Measurements from ENCODE around the gene PIP5K1B.

PIP5K1B gene

DNA sequence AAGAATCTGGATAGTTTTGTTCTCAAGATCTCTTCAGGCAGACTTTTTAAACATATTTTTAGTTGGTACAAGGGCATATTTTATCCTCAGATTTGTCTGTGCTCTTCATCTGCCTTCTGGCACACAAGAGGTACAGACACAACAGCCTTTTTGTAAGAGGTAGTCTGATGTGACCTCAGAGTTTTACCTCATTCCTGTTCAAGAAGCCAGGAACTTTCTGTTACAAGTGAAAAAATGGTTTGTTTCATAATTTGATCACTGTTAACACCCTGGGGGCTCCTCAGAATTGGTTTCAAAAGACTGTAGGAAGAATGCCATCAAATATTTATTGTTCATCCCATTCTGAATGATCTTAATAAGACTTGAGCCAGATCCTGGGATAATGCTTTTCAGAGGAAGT, 172.2 kb downstream of the PIP5K1B start:
- no peak for ATAC-seq

DNA sequence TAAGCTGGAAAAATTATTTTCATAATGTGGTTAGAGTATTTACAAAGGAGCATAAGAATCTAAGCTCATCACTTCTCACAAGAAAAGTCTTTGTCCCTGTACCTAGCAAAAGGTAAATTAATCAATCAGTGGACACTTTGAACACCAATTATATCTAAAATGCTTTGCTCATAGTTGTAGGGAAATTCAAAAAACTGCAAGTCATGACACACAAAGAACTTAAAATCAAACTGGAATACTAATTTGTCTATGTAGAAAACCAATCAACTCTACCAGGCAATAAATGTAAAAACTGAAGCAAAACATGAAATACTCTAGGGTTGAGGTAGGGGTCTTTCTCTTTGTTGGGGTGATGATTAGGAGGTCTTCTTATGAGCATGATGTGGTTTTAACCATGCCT, 173.4 kb downstream of the PIP5K1B start:
- TF ChIP-seq ARNTL (CRISPR knock-in tag; IDR thresholded peaks at IDR 0.05; ENCODE audit: borderline replicate concordance, low read depth) (no peak), SNAI2 (CRISPR knock-in tag; IDR thresholded peaks at IDR 0.05) (no peak), TCF4 (CRISPR knock-in tag; IDR thresholded peaks at IDR 0.05; ENCODE audit: borderline replicate concordance) (no peak), ZNF70 (CRISPR knock-in tag; IDR thresholded peaks at IDR 0.05) (no peak), OSR1 (CRISPR knock-in tag; IDR thresholded peaks at IDR 0.05) (no peak), RARB (CRISPR knock-in tag; IDR thresholded peaks at IDR 0.05) (no peak), ZFP30 (CRISPR knock-in tag; IDR thresholded peaks at IDR 0.05) (no peak), ZNF8 (CRISPR knock-in tag; IDR thresholded peaks at IDR 0.05) (no peak), ZFP3 (CRISPR knock-in tag; IDR thresholded peaks at IDR 0.05) (no peak), ZNF565 (CRISPR knock-in tag; conservative IDR thresholded peaks at IDR 0.05; ENCODE audit: low read depth) (no peak), CSDC2 (CRISPR knock-in tag; IDR thresholded peaks at IDR 0.05) (no peak), ESRRG (CRISPR knock-in tag; IDR thresholded peaks at IDR 0.05) (no peak), BACH2 (CRISPR knock-in tag; IDR thresholded peaks at IDR 0.05; ENCODE audit: borderline replicate concordance) (no peak), ISL1 (CRISPR knock-in tag; IDR thresholded peaks at IDR 0.05) (no peak)
- TF ChIP-seq, protein P1, sequence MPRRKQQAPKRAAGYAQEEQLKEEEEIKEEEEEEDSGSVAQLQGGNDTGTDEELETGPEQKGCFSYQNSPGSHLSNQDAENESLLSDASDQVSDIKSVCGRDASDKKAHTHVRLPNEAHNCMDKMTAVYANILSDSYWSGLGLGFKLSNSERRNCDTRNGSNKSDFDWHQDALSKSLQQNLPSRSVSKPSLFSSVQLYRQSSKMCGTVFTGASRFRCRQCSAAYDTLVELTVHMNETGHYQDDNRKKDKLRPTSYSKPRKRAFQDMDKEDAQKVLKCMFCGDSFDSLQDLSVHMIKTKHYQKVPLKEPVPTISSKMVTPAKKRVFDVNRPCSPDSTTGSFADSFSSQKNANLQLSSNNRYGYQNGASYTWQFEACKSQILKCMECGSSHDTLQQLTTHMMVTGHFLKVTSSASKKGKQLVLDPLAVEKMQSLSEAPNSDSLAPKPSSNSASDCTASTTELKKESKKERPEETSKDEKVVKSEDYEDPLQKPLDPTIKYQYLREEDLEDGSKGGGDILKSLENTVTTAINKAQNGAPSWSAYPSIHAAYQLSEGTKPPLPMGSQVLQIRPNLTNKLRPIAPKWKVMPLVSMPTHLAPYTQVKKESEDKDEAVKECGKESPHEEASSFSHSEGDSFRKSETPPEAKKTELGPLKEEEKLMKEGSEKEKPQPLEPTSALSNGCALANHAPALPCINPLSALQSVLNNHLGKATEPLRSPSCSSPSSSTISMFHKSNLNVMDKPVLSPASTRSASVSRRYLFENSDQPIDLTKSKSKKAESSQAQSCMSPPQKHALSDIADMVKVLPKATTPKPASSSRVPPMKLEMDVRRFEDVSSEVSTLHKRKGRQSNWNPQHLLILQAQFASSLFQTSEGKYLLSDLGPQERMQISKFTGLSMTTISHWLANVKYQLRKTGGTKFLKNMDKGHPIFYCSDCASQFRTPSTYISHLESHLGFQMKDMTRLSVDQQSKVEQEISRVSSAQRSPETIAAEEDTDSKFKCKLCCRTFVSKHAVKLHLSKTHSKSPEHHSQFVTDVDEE (CRISPR knock-in tag; IDR thresholded peaks at IDR 0.05) = no peak
- ATAC-seq = no peak

More for the DNA sequence above, 172.2 kb downstream of the PIP5K1B start:
- TF ChIP-seq CSDC2 (CRISPR knock-in tag; IDR thresholded peaks at IDR 0.05) (no peak), ZNF70 (CRISPR knock-in tag; IDR thresholded peaks at IDR 0.05) (no peak), ISL1 (CRISPR knock-in tag; IDR thresholded peaks at IDR 0.05) (no peak), ZNF565 (CRISPR knock-in tag; conservative IDR thresholded peaks at IDR 0.05; ENCODE audit: low read depth) (no peak), PPARA (CRISPR knock-in tag; IDR thresholded peaks at IDR 0.05; ENCODE audit: borderline replicate concordance) (no peak), ESRRG (CRISPR knock-in tag; IDR thresholded peaks at IDR 0.05) (no peak), OSR1 (CRISPR knock-in tag; IDR thresholded peaks at IDR 0.05) (no peak), ZC3H10 (CRISPR knock-in tag; IDR thresholded peaks at IDR 0.05) (no peak), RARB (CRISPR knock-in tag; IDR thresholded peaks at IDR 0.05) (no peak), ARNTL (CRISPR knock-in tag; IDR thresholded peaks at IDR 0.05; ENCODE audit: borderline replicate concordance, low read depth) (no peak), ZFP30 (CRISPR knock-in tag; IDR thresholded peaks at IDR 0.05) (no peak), ZFP3 (CRISPR knock-in tag; IDR thresholded peaks at IDR 0.05) (no peak), SNAI2 (CRISPR knock-in tag; IDR thresholded peaks at IDR 0.05) (no peak), GLIS3 (CRISPR knock-in tag; IDR thresholded peaks at IDR 0.05) (no peak), ZNF8 (CRISPR knock-in tag; IDR thresholded peaks at IDR 0.05) (no peak), TOX (CRISPR knock-in tag; IDR thresholded peaks at IDR 0.05; ENCODE audit: borderline replicate concordance) (no peak)
- TF ChIP-seq, protein P2, sequence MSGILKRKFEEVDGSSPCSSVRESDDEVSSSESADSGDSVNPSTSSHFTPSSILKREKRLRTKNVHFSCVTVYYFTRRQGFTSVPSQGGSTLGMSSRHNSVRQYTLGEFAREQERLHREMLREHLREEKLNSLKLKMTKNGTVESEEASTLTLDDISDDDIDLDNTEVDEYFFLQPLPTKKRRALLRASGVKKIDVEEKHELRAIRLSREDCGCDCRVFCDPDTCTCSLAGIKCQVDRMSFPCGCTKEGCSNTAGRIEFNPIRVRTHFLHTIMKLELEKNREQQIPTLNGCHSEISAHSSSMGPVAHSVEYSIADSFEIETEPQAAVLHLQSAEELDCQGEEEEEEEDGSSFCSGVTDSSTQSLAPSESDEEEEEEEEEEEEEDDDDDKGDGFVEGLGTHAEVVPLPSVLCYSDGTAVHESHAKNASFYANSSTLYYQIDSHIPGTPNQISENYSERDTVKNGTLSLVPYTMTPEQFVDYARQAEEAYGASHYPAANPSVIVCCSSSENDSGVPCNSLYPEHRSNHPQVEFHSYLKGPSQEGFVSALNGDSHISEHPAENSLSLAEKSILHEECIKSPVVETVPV (CRISPR knock-in tag; IDR thresholded peaks at IDR 0.05) = no peak
- TF ChIP-seq, protein P3, sequence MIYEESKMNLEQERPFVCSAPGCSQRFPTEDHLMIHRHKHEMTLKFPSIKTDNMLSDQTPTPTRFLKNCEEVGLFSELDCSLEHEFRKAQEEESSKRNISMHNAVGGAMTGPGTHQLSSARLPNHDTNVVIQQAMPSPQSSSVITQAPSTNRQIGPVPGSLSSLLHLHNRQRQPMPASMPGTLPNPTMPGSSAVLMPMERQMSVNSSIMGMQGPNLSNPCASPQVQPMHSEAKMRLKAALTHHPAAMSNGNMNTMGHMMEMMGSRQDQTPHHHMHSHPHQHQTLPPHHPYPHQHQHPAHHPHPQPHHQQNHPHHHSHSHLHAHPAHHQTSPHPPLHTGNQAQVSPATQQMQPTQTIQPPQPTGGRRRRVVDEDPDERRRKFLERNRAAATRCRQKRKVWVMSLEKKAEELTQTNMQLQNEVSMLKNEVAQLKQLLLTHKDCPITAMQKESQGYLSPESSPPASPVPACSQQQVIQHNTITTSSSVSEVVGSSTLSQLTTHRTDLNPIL (CRISPR knock-in tag; IDR thresholded peaks at IDR 0.05; ENCODE audit: low read depth) = no peak

DNA sequence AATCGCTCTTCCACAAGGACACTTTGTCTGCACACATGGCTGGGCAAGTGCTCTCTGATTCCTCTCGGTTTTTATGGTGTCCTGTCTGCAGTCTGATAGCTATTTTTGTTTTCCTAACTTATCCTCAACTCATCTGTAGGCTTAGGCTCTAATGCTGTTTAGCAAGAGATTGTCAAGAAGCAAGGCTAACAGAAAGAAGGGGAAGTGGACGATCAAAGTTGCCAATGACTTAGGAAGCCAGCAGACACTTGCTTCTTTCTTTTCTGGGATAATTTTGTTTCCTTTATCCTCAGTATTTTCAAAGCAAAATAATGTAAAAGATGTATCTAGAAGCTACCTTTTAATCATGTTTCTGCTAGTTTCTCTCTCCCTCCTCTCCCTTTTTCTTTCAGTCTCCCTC, 178.2 kb downstream of the PIP5K1B start:
- TF ChIP-seq ESRRG (CRISPR knock-in tag; IDR thresholded peaks at IDR 0.05) (no peak), TOX (CRISPR knock-in tag; IDR thresholded peaks at IDR 0.05; ENCODE audit: borderline replicate concordance) (no peak), SNAI2 (CRISPR knock-in tag; IDR thresholded peaks at IDR 0.05) (no peak), ZFP3 (CRISPR knock-in tag; IDR thresholded peaks at IDR 0.05) (no peak), ZFP30 (CRISPR knock-in tag; IDR thresholded peaks at IDR 0.05) (no peak), BACH2 (CRISPR knock-in tag; IDR thresholded peaks at IDR 0.05; ENCODE audit: borderline replicate concordance) (no peak), RARB (CRISPR knock-in tag; IDR thresholded peaks at IDR 0.05) (no peak), ZNF70 (CRISPR knock-in tag; IDR thresholded peaks at IDR 0.05) (no peak), ZNF8 (CRISPR knock-in tag; IDR thresholded peaks at IDR 0.05) (no peak), ZC3H10 (CRISPR knock-in tag; IDR thresholded peaks at IDR 0.05) (no peak), ISL1 (CRISPR knock-in tag; IDR thresholded peaks at IDR 0.05) (no peak), ZNF565 (CRISPR knock-in tag; conservative IDR thresholded peaks at IDR 0.05; ENCODE audit: low read depth) (no peak), TCF4 (CRISPR knock-in tag; IDR thresholded peaks at IDR 0.05; ENCODE audit: borderline replicate concordance) (no peak), OSR1 (CRISPR knock-in tag; IDR thresholded peaks at IDR 0.05) (no peak), ARNTL (CRISPR knock-in tag; IDR thresholded peaks at IDR 0.05; ENCODE audit: borderline replicate concordance, low read depth) (no peak)
- TF ChIP-seq, protein P3 (CRISPR knock-in tag; IDR thresholded peaks at IDR 0.05; ENCODE audit: low read depth) = no peak
- TF ChIP-seq, protein P2 (CRISPR knock-in tag; IDR thresholded peaks at IDR 0.05) = no peak
- TF ChIP-seq, protein P4, sequence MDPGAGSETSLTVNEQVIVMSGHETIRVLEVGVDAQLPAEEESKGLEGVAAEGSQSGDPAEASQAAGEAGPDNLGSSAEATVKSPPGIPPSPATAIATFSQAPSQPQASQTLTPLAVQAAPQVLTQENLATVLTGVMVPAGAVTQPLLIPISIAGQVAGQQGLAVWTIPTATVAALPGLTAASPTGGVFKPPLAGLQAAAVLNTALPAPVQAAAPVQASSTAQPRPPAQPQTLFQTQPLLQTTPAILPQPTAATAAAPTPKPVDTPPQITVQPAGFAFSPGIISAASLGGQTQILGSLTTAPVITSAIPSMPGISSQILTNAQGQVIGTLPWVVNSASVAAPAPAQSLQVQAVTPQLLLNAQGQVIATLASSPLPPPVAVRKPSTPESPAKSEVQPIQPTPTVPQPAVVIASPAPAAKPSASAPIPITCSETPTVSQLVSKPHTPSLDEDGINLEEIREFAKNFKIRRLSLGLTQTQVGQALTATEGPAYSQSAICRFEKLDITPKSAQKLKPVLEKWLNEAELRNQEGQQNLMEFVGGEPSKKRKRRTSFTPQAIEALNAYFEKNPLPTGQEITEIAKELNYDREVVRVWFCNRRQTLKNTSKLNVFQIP (CRISPR knock-in tag; IDR thresholded peaks at IDR 0.05; ENCODE audit: borderline replicate concordance, low read depth) = no peak
- ATAC-seq = no peak

Measured in SK-N-SH treated with all-trans-retinoic acid at 6 μM for 48 hours (cell line).